SU-DHL-6 (cell line): ENCODE results near the gene KLKB1.
"Not testable (repeated sequence)": the region's sequence is repeated elsewhere in the genome, so short reads cannot be mapped to it uniquely, and the experiment has no call there.

ENCODE experiments used
- H2AFZ ChIP-seq: fragments of 200-600 bp; sonication (generic); 2 replicates; pipeline ENCODE4 v1.6.1; 2014; ENCODE audit warnings: low read depth, mild to moderate bottlenecking, moderate library complexity, mixed read lengths, antibody characterized with exemption, low read length; ENCODE audit not compliant: severe bottlenecking
- H3F3A ChIP-seq: fragments of 200-600 bp; shearing (Covaris generic); 2 replicates; pipeline ENCODE4 v1.6.0; 2016; ENCODE audit warnings: antibody characterized with exemption, mild to moderate bottlenecking; ENCODE audit not compliant: insufficient read depth
- H3K27ac ChIP-seq: fragments of 200-600 bp; sonication (generic); 2 replicates; pipeline ENCODE4 v1.5.1; 2016; ENCODE audit warnings: low read depth, mild to moderate bottlenecking, low read length, moderate library complexity, mixed read lengths
- H3K27me3 ChIP-seq: fragments of 200-600 bp; sonication (generic), shearing (Covaris generic); 2 replicates; pipeline ENCODE4 v1.6.0; 2014; ENCODE audit warnings: mild to moderate bottlenecking, low read length
- H3K36me3 ChIP-seq: fragments of 200-600 bp; sonication (generic); 2 replicates; pipeline ENCODE4 v1.6.1; 2014; ENCODE audit warnings: mild to moderate bottlenecking, low read length, mixed read lengths
- H3K4me2 ChIP-seq: fragments of 300-600, 200-600 bp; shearing (Covaris generic), sonication (generic); 2 replicates; pipeline ENCODE4 v1.6.0; 2014; ENCODE audit warnings: low read length, low read depth, mild to moderate bottlenecking; ENCODE audit not compliant: poor library complexity, severe bottlenecking
- H3K4me3 ChIP-seq: fragments of 200-600 bp; sonication (generic); 2 replicates; pipeline ENCODE4 v1.5.1; 2014; ENCODE audit warnings: antibody characterized with exemption, low read length, mild to moderate bottlenecking, mixed read lengths; ENCODE audit not compliant: insufficient read depth, poor library complexity, severe bottlenecking
- H3K79me2 ChIP-seq: fragments of 200-600 bp; sonication (generic); 2 replicates; pipeline ENCODE4 v1.6.1; 2014; ENCODE audit warnings: mild to moderate bottlenecking, low read length, moderate library complexity; ENCODE audit not compliant: insufficient read depth
- H3K9ac ChIP-seq: fragments of 200-600 bp; sonication (generic); 2 replicates; pipeline ENCODE4 v1.7.0; 2014; ENCODE audit warnings: mild to moderate bottlenecking, low read length
- H3K9me2 ChIP-seq: fragments of 200-600 bp; sonication (generic); replicated peaks from 2 replicates; pipeline ENCODE4 v1.6.1; 2014; ENCODE audit warnings: low read length; ENCODE audit not compliant: insufficient read depth
- H3K9me3 ChIP-seq: fragments of 200-600 bp; sonication (generic); 2 replicates; pipeline ENCODE4 v1.6.1; 2014; ENCODE audit warnings: low read length, mixed read lengths; ENCODE audit not compliant: insufficient read depth
- H4K20me1 ChIP-seq: fragments of 200-600 bp; sonication (generic); 2 replicates; pipeline ENCODE4 v1.6.1; 2014; ENCODE audit warnings: low read depth, mild to moderate bottlenecking, antibody characterized with exemption, low read length, moderate library complexity, mixed read lengths
- EZH2phosphoT487 ChIP-seq: fragments of 200-600 bp; sonication (generic), shearing (Covaris generic); conservative IDR thresholded peaks from 2 replicates; pipeline ENCODE4 v1.6.1; 2018; ENCODE audit warnings: mild to moderate bottlenecking, antibody characterized with exemption, low read length, moderate library complexity, mixed read lengths
- TF ChIP-seq, protein P1 (sequence below): fragments of 200-600 bp; sonication (generic); IDR thresholded peaks from one replicate; pipeline ENCODE4 v1.5.1; 2017; ENCODE audit warnings: antibody characterized with exemption, mild to moderate bottlenecking, low read length, moderate library complexity; ENCODE audit not compliant: insufficient read depth, poor library complexity, severe bottlenecking

Gene KLKB1

DNA sequence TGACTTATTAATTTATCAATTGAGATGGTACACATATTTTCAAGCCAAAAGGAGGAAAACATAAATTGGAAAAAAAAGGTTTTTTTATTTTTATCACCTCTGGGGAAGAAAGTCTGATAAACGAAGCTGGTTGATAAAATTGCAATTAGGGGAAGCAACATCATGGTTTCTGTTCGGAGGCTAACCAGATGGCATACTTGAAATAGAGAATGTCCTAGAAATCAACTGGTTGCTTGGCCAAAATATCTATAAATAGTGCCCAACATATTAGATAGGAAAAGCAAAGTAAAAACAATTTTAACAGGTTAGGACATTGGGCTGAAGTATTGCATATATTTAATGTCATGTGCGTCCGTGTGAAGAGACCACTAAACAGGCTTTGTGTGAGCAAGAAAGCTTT is 14.3 kb downstream of the KLKB1 start:
- Histone ChIP-seq H3K27me3 (no peaks in the 10 kb centered on the region), H3F3A (no peaks in the 10 kb centered on the region), H3K4me3 (no peak overlapping the region), H2AFZ (no peak overlapping the region), H3K36me3 (no peaks in the 10 kb centered on the region), H4K20me1 (no peaks in the 10 kb centered on the region), H3K27ac (no peak overlapping the region), H3K4me2 (no peak overlapping the region), H3K79me2 (no peaks in the 10 kb centered on the region), H3K9me2 (no peaks in the 10 kb centered on the region), H3K9me3 (no peaks in the 10 kb centered on the region), H3K9ac (no peak overlapping the region)
- no peak for TF ChIP-seq EZH2phosphoT487
- TF ChIP-seq, protein P1, sequence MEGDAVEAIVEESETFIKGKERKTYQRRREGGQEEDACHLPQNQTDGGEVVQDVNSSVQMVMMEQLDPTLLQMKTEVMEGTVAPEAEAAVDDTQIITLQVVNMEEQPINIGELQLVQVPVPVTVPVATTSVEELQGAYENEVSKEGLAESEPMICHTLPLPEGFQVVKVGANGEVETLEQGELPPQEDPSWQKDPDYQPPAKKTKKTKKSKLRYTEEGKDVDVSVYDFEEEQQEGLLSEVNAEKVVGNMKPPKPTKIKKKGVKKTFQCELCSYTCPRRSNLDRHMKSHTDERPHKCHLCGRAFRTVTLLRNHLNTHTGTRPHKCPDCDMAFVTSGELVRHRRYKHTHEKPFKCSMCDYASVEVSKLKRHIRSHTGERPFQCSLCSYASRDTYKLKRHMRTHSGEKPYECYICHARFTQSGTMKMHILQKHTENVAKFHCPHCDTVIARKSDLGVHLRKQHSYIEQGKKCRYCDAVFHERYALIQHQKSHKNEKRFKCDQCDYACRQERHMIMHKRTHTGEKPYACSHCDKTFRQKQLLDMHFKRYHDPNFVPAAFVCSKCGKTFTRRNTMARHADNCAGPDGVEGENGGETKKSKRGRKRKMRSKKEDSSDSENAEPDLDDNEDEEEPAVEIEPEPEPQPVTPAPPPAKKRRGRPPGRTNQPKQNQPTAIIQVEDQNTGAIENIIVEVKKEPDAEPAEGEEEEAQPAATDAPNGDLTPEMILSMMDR: no peak

DNA sequence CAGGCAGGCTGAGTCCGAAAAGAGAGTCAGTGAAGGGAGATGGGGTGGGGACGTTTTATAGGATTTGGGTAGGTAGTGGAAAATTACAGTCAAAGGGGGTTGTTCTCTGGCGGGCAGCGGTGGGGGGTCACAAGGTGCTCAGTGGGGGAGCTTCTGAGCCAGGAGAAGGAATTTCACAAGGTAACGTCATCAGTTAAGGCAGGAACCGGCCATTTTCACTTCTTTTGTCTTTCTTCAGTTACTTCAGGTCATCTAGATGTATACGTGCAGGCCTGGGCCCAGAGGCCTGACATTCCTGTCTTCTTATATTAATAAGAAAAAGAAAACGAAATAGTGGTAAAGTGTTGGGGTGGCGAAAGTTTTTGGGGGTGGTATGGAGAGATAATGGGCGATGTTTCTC is 14.7 kb downstream of the KLKB1 start:
- not testable (repeated sequence) for H3K27ac ChIP-seq, H3K9me2 ChIP-seq, H2AFZ ChIP-seq, H3K4me3 ChIP-seq, H3K36me3 ChIP-seq, H3K9ac ChIP-seq, H3F3A ChIP-seq, H3K27me3 ChIP-seq, H3K79me2 ChIP-seq, H4K20me1 ChIP-seq, H3K9me3 ChIP-seq, H3K4me2 ChIP-seq

DNA sequence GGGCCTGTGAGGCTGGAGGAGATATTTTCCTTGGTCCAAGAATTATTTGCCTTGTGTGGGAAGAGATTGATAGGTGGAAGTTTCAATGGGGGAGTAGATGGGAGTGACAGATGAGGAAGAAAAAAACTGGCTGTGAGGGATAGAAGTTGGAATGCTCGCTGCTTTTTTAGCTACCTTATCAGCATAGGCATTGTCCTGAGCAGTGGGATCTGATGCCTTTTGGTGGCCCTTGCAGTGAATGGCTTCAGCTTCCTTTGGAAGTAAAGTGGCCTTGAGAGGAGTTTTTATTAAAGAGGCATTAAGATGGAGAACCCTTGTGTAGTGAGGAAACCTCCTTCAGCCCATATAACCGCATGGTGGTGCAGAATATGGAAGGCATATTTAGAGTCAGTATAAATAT is 16.0 kb downstream of the KLKB1 start:
- H2AFZ ChIP-seq: no peak overlapping the region
- H3K27ac ChIP-seq: no peak overlapping the region
- TF ChIP-seq EZH2phosphoT487: no peak
- TF ChIP-seq, protein P1: no peak
- no peak overlapping the region for H3K4me3 ChIP-seq
- no peaks in the 10 kb centered on the region for H4K20me1 ChIP-seq
- H3K9me3 ChIP-seq: no peaks in the 10 kb centered on the region
- H3K36me3 ChIP-seq: no peaks in the 10 kb centered on the region
- H3K4me2 ChIP-seq: no peak overlapping the region
- H3K27me3 ChIP-seq: no peaks in the 10 kb centered on the region
- no peak overlapping the region for H3K9ac ChIP-seq
- no peaks in the 10 kb centered on the region for H3K9me2 ChIP-seq
- no peaks in the 10 kb centered on the region for H3F3A ChIP-seq
- H3K79me2 ChIP-seq: no peaks in the 10 kb centered on the region

DNA sequence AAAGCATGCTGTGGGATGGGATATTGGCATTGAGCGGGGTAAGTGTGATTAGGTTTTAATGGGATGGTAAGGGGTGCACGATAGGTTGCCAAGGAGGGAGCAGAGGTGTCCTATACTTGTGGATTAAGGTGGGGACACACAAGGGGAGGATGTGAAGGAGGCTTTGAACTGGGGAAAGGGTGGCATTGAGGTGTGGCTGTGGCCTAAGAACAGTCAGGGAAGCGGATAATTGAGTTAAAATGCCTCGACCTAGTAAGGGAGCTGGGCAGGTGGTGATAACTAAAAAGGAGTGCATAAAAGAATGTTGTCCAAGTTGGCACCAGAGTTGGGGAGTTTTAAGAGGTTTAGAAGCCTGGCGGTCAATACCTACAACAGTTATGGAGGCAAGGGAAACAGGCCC is 17.5 kb downstream of the KLKB1 start:
- Histone ChIP-seq H3K9me3 (no peaks in the 10 kb centered on the region), H3K4me2 (no peak overlapping the region), H3K36me3 (no peaks in the 10 kb centered on the region), H3K9ac (no peak overlapping the region), H3K27ac (no peak overlapping the region), H3K27me3 (no peaks in the 10 kb centered on the region), H3F3A (no peaks in the 10 kb centered on the region), H2AFZ (no peak overlapping the region), H3K9me2 (no peaks in the 10 kb centered on the region), H4K20me1 (no peaks in the 10 kb centered on the region), H3K4me3 (no peak overlapping the region), H3K79me2 (no peaks in the 10 kb centered on the region)
- TF ChIP-seq, protein P1: no peak
- no peak for TF ChIP-seq EZH2phosphoT487

GRCh38 chr4:186247062-186247752 is 19.9 kb downstream of the KLKB1 start:
- H3K27me3 ChIP-seq, H3K79me2 ChIP-seq, H3K4me3 ChIP-seq, H3K36me3 ChIP-seq, H3K9me3 ChIP-seq, H2AFZ ChIP-seq, H3K4me2 ChIP-seq, H3K9me2 ChIP-seq, H3K9ac ChIP-seq, H4K20me1 ChIP-seq, H3K27ac ChIP-seq, H3F3A ChIP-seq: not testable (repeated sequence)
